T-helper 2 cell treated with Interferon-gamma antibody and Interleukin-4, amounts not matched to agents 5 μg/mL and 100 μg/mL, for 36 hours (primary cell): Measurements from ENCODE around the gene DCLRE1B.
A peak's percentile ranks its signal among the peaks of the same experiment; 100 is the strongest.
"Not testable (repeated sequence)": the region's sequence is repeated elsewhere in the genome, so short reads cannot be mapped to it uniquely, and the experiment has no call there.

ENCODE experiments used
- DNase-seq: peaks from one replicate; pipeline ENCODE4 v3.0.0; 2021; ENCODE audit warnings: low spot score
- H3K27ac Mint-ChIP-seq: one replicate; pipeline ENCODE4 v1.8.0; 2021; ENCODE audit warnings: mild to moderate bottlenecking, mixed read lengths
- H3K27me3 Mint-ChIP-seq: one replicate; pipeline ENCODE4 v1.8.0; 2021; ENCODE audit warnings: low read depth, mixed read lengths
- H3K36me3 Mint-ChIP-seq: one replicate; pipeline ENCODE4 v1.8.0; 2021; ENCODE audit warnings: low read depth, mixed read lengths
- H3K4me1 Mint-ChIP-seq: one replicate; pipeline ENCODE4 v1.8.0; 2021; ENCODE audit warnings: low read depth, mixed read lengths
- H3K4me3 Mint-ChIP-seq: one replicate; pipeline ENCODE4 v1.8.0; 2022; ENCODE audit warnings: mild to moderate bottlenecking, moderate library complexity, mixed read lengths
- H3K9me3 Mint-ChIP-seq: one replicate; pipeline ENCODE4 v1.8.0; 2021; ENCODE audit warnings: mixed read lengths

DCLRE1B gene

DNA sequence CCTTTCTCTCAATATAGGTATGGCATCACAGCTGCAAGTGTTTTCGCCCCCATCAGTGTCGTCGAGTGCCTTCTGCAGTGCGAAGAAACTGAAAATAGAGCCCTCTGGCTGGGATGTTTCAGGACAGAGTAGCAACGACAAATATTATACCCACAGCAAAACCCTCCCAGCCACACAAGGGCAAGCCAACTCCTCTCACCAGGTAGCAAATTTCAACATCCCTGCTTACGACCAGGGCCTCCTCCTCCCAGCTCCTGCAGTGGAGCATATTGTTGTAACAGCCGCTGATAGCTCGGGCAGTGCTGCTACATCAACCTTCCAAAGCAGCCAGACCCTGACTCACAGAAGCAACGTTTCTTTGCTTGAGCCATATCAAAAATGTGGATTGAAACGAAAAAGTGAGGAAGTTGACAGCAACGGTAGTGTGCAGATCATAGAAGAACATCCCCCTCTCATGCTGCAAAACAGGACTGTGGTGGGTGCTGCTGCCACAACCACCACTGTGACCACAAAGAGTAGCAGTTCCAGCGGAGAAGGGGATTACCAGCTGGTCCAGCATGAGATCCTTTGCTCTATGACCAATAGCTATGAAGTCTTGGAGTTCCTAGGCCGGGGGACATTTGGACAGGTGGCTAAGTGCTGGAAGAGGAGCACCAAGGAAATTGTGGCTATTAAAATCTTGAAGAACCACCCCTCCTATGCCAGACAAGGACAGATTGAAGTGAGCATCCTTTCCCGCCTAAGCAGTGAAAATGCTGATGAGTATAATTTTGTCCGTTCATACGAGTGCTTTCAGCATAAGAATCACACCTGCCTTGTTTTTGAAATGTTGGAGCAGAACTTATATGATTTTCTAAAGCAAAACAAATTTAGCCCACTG, 35.5 kb downstream of the DCLRE1B start:
- Mint-ChIP-seq H3K9me3 (no peaks in the 10 kb centered on the region), H3K4me3 (peak overlapping the region; percentile 82), H3K4me1 (peaks cover 63% of the 10 kb centered on the region), H3K36me3 (peaks cover 52% of the 10 kb centered on the region), H3K27ac (peak overlapping the region; percentile 80), H3K27me3 (no peaks in the 10 kb centered on the region)
- peak; percentile 57 for DNase-seq

DNA sequence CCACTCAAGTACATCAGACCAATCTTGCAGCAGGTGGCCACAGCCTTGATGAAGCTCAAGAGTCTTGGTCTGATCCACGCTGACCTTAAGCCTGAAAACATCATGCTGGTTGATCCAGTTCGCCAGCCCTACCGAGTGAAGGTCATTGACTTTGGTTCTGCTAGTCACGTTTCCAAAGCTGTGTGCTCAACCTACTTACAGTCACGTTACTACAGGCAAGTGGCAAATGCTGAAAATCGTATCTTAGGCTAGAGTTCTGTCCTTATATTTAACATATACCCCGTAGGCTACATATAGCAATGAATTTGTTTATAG, 36.1 kb downstream of the DCLRE1B start:
- Mint-ChIP-seq H3K36me3 (peaks cover 53% of the 10 kb centered on the region), H3K27me3 (no peaks in the 10 kb centered on the region), H3K4me1 (peaks cover 64% of the 10 kb centered on the region), H3K9me3 (no peaks in the 10 kb centered on the region), H3K27ac (peak overlapping the region; percentile 80), H3K4me3 (peak overlapping the region; percentile 82)
- no peak for DNase-seq

DNA sequence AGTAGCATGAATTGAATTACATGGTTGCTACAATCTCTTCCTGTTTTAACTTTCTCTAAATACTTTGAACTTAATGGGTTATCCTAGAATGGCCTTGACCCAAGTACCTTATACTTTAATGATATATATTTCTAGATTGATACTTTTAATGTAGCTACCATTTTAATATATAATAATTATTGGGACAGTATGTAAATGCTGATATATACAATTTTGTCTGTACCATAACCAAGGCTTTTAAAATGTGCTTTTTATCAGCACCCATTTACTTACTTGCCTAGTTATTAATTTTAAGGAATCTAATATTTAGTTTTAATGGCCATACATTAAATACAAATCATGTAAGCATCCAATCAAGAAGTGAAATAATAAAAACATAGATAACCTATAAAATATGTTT, 37.4 kb downstream of the DCLRE1B start:
- Mint-ChIP-seq H3K27me3 (no peaks in the 10 kb centered on the region), H3K4me3 (no peak overlapping the region), H3K36me3 (peaks cover 50% of the 10 kb centered on the region)

DNA sequence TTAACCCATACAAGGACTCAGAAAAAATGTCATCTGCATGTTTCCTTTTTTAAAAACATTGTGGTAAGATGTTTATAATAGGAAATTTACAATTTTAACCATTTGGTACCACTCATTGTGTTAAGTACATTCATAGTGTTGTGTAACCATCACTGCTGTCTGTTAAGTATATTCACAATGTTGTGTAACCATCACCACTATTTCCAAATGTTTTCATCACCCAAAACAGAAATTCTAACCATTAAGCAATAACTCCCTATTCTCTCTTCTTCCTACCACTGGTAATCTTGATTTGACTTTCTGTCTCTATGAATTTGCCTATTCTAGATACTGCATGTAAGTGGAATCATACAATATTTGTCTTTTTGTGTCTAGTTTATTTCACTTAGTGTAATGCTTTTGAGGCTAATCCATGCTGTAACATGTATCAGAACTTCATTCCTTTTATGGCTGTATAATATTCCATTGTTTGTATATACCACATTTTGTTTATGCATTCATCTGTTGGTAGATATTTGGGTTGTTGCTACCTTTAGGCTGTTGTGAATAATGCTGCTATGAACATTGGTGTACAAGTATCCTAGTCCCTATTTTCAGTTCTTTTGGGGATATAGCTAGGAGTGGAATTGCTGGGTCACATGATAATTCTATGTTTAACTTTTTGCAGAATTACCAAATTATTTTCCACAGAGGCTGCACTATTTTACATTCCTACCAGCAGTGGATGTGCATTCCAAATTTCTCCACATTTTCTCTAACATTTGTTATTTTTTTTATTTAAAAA, 38.1 kb downstream of the DCLRE1B start:
- peaks cover 67% of the 10 kb centered on the region for H3K4me1 Mint-ChIP-seq
- H3K9me3 Mint-ChIP-seq, result no peaks in the 10 kb centered on the region
- H3K36me3 Mint-ChIP-seq, result peaks cover 47% of the 10 kb centered on the region
- no peak overlapping the region for H3K27ac Mint-ChIP-seq
- no peak for DNase-seq
- H3K27me3 Mint-ChIP-seq, result no peaks in the 10 kb centered on the region
- H3K4me3 Mint-ChIP-seq, result no peak overlapping the region

More for the DNA sequence above, 37.4 kb downstream of the DCLRE1B start:
- no peak for DNase-seq
- peak overlapping the region; percentile 16 for H3K27ac Mint-ChIP-seq
- H3K9me3 Mint-ChIP-seq, result no peaks in the 10 kb centered on the region
- peaks cover 70% of the 10 kb centered on the region for H3K4me1 Mint-ChIP-seq

DNA sequence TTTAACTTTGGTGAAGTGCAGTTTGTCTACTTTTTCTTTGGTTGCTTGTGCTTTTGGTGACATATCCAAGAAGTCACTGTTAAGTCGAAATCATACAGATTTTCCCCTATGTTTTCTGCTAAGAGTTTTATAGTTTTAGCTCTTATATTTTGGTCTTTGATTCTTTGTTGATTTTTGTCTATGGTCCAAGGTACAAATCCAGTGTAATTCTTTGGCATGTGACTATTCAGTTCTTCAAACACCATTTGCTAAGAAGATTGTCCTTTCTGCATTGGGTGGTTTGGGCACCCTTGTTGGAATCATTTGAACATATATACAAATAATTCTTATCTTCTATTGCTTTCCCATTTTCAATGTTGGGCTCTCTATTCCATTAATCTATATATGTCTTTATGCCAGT, 40.2 kb downstream of the DCLRE1B start:
- H3K9me3 Mint-ChIP-seq, result no peaks in the 10 kb centered on the region
- H3K27ac Mint-ChIP-seq, result no peak overlapping the region
- peaks cover 58% of the 10 kb centered on the region for H3K4me1 Mint-ChIP-seq
- no peak overlapping the region for H3K4me3 Mint-ChIP-seq
- no peak for DNase-seq
- no peaks in the 10 kb centered on the region for H3K27me3 Mint-ChIP-seq
- peaks cover 46% of the 10 kb centered on the region for H3K36me3 Mint-ChIP-seq

DNA sequence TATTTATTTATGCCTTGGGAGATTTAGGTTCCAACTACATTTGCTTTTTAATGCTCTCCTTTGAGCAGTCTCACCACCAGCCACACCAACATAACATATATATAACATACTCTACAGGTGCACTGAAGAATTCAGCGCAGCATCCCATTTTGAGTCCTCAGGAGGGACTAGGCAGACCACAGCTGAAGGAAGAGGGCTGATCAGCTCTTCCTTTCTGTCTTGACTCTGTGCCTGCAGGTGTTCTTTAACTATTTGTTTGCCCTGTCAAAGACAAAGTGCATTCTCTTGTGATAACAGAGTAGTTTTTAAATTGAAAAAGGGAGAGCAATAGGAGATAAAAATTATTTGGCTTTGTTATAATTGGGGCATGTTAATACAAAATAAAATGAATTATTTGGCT, 41.0 kb downstream of the DCLRE1B start:
- Mint-ChIP-seq H3K4me1 (peaks cover 50% of the 10 kb centered on the region), H3K36me3 (peaks cover 38% of the 10 kb centered on the region), H3K9me3 (no peaks in the 10 kb centered on the region), H3K27me3 (no peaks in the 10 kb centered on the region), H3K4me3 (peak overlapping the region; percentile 17), H3K27ac (peak overlapping the region; percentile 23)
- DNase-seq, result no peak

DNA sequence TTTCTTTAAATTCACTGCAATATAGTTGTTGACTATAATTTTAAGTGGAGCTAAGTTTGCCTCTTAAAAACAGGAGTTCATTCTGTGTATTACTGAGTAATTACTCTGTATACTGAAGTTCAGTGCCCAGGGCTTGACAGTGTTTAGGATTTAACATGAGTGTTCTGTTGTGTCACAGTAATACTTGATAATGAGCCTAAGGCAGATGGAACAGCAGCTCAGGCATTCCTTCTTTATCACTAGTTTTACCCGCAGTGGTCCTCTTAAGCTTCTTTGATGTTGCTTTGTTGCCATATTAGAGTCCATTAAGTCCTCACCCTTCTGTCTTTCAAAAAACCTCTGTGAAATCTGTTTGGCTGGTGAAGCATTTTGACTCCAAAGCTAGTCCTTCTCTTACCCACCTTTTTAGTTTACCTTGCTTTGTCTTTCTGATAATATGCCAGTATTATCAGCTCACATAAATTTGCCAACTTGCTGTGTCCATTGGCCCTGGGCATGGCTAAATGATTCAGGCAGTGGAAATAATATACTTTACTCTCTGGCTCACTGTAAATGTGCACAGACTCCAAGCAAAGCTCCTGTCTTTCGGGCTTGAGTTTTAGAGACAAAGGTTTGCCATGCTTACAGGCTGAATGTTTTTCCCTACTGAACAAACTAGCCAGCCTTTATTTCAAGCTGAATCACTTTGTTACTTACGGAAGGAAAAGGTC, 41.7 kb downstream of the DCLRE1B start:
- Mint-ChIP-seq H3K4me1 (peaks cover 52% of the 10 kb centered on the region), H3K27me3 (no peaks in the 10 kb centered on the region), H3K9me3 (no peaks in the 10 kb centered on the region), H3K27ac (peak overlapping the region; percentile 82), H3K36me3 (peaks cover 38% of the 10 kb centered on the region), H3K4me3 (peak overlapping the region; percentile 72)
- DNase-seq, result no peak

DNA sequence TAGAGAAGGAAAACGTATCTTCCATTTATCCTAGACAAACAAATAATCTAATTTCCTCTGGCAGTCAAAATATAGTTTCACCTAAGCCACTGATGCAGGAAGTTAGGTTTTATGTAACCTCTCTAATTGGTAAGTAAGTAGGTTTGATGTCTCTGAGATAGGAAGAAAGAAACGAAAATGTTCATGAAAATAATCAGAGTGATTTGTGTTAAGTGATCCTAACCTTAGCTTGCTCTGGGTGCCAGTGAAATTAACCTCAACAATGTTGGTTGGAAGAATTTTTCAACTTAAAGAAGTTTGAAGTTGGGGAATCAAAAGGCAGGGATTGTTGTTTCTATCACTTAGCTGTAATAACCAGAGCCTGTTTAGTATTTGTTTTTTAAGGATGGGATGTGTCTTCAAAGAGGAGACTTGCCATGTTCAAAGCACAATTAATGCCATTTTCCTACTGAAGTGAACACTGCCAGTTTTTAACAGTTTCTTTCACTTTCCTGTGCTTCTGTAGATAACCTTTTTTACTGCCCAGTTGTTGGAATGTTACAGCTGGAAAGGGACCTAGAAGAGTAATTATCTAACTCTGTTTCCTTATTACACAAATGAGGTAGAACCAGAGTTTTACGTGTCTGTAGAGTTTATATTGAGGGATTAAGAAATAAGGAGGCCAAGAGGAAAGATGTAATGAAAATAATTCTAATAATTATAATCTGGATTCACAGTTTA, 42.4 kb downstream of the DCLRE1B start:
- H3K4me3 Mint-ChIP-seq, result peak overlapping the region; percentile 72
- peak overlapping the region; percentile 82 for H3K27ac Mint-ChIP-seq
- peaks cover 49% of the 10 kb centered on the region for H3K4me1 Mint-ChIP-seq
- H3K27me3 Mint-ChIP-seq, result no peaks in the 10 kb centered on the region
- no peak for DNase-seq
- no peaks in the 10 kb centered on the region for H3K9me3 Mint-ChIP-seq
- peaks cover 36% of the 10 kb centered on the region for H3K36me3 Mint-ChIP-seq

DNA sequence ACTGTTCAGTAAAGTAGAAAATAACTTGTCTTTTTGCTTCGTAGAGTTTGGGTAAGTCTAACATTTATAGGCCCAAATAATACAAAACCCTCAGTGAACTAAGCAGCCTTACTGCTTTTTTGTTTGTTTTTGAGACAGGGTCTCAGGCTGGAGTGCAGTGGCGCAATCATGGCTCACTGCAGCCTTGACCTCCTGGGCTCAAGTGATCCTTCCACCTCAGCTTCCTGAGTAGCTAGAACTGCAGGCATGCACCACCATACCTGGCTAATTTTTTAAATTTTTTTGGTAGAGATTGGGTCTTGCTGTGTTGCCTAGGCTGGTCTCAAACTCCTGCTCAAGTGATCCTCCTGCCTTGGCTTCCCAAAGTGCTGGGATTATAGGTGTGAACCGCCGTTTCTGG, 43.0 kb downstream of the DCLRE1B start:
- H3K27ac Mint-ChIP-seq, result peak overlapping the region; percentile 71
- DNase-seq, H3K27me3 Mint-ChIP-seq, H3K9me3 Mint-ChIP-seq, H3K4me3 Mint-ChIP-seq: not testable (repeated sequence)
- H3K36me3 Mint-ChIP-seq, result peaks cover 35% of the 10 kb centered on the region
- peaks cover 48% of the 10 kb centered on the region for H3K4me1 Mint-ChIP-seq

DNA sequence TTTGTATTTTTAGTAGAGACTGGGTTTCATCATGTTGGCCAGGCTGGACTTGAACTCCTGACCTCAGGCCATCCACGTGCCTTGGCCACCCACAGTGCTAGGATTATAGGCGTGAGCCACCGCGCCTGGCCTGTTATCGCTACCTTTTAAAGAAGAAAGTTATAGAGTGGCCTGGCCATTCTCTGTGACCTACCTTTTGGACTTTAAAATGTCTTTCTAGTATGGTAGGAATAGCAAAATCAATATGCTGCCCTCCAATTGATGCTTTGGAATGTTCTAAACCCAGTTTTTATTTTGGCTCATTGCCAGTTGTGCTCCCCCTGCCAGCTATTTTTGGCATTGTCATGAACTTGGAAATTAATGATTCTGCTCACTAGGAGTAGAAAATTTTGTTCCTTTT, 43.9 kb downstream of the DCLRE1B start:
- no peaks in the 10 kb centered on the region for H3K27me3 Mint-ChIP-seq
- H3K36me3 Mint-ChIP-seq, result peaks cover 33% of the 10 kb centered on the region
- no peak for DNase-seq
- H3K4me3 Mint-ChIP-seq, result no peak overlapping the region
- no peaks in the 10 kb centered on the region for H3K9me3 Mint-ChIP-seq
- peaks cover 45% of the 10 kb centered on the region for H3K4me1 Mint-ChIP-seq
- no peak overlapping the region for H3K27ac Mint-ChIP-seq

DNA sequence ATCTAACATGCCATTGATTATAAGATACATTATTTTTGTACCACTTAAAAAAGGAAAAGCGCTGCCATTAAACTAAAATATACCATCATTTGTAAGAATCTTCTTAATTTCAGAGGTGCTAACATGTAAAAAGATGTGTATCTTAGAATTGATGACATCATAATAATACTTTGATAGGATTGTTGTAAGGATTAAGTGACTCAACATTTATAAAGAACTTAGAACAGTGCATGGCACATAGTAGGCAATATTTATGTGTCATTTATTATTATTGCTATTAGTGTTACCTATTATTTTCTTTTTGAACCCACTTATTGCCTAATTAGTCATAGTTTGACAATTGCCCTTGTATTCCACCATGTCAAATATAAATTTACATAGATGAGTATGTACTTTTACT, 45.8 kb downstream of the DCLRE1B start:
- Mint-ChIP-seq H3K9me3 (no peaks in the 10 kb centered on the region), H3K4me1 (peaks cover 45% of the 10 kb centered on the region), H3K36me3 (peaks cover 35% of the 10 kb centered on the region), H3K27me3 (no peaks in the 10 kb centered on the region), H3K4me3 (no peak overlapping the region), H3K27ac (no peak overlapping the region)
- DNase-seq, result no peak

DNA sequence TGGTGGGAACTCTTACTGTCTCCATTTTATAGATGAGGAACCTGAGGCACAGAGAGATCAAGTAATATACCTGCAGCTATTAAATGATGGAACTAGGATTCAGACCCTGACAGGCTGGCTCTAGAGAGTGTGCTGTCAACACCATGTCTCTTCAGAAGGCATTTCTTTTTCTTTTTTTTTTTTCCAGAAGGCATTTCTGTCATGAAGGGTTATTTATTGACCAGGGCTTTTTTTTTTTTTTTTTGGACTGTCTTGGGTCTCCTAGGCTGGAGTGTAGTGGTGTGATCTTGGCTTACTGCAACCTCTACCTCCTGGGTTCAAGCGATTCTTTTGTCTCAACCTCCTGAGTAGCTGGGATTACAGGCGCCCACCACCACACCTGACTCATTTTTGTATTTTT, 46.6 kb downstream of the DCLRE1B start:
- Mint-ChIP-seq H3K36me3 (peaks cover 37% of the 10 kb centered on the region), H3K9me3 (no peaks in the 10 kb centered on the region), H3K4me1 (peaks cover 39% of the 10 kb centered on the region), H3K27me3 (no peaks in the 10 kb centered on the region), H3K27ac (no peak overlapping the region), H3K4me3 (no peak overlapping the region)
- no peak for DNase-seq

DNA sequence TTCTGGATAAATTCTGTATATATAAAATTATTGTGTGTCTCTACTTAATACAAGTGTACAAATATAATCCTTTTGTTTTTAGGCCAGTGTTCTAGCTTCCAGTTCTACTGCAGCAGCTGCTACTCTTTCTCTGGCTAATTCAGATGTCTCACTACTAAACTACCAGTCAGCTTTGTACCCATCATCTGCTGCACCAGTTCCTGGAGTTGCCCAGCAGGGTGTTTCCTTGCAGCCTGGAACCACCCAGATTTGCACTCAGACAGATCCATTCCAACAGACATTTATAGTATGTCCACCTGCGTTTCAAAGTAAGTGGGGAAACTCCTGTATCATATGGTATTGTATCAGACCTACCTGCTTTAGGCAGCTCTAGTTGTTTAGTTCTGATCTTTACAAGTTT, 52.9 kb downstream of the DCLRE1B start:
- DNase-seq, result no peak
- H3K27ac Mint-ChIP-seq, result no peak overlapping the region
- no peaks in the 10 kb centered on the region for H3K9me3 Mint-ChIP-seq
- H3K27me3 Mint-ChIP-seq, result no peaks in the 10 kb centered on the region
- H3K36me3 Mint-ChIP-seq, result peaks cover 60% of the 10 kb centered on the region
- peaks cover 14% of the 10 kb centered on the region for H3K4me1 Mint-ChIP-seq
- H3K4me3 Mint-ChIP-seq, result no peak overlapping the region
